NB4 (cell line): Measurements from ENCODE around the gene ARHGAP12.

Experiments used
- DNase-seq: peaks from one replicate; pipeline ENCODE4 v3.0.0; 2010; ENCODE audit warnings: low read depth
- H3K4me3 ChIP-seq: one replicate; pipeline ENCODE4 v1.5.1; 2011; ENCODE audit warnings: mild to moderate bottlenecking, low read depth, low read length, moderate library complexity
- MYC ChIP-seq: IDR thresholded peaks from 2 replicates; pipeline ENCODE4 v1.6.1; 2011; ENCODE audit warnings: low read depth, low read length
- POLR2A ChIP-seq: IDR thresholded peaks from 2 replicates; pipeline ENCODE4 v1.6.1; 2011; ENCODE audit warnings: mild to moderate bottlenecking; ENCODE audit not compliant: insufficient read length; ENCODE audit errors: extremely low read depth
- TF ChIP-seq, protein P1 (sequence below): IDR thresholded peaks from 2 replicates; pipeline ENCODE4 v1.6.1; 2011; ENCODE audit warnings: low read depth, low read length
- TF ChIP-seq, protein P2 (sequence below): IDR thresholded peaks from one replicate; pipeline ENCODE4 v1.5.1; 2012; ENCODE audit warnings: low read depth, low read length

Gene ARHGAP12

DNA sequence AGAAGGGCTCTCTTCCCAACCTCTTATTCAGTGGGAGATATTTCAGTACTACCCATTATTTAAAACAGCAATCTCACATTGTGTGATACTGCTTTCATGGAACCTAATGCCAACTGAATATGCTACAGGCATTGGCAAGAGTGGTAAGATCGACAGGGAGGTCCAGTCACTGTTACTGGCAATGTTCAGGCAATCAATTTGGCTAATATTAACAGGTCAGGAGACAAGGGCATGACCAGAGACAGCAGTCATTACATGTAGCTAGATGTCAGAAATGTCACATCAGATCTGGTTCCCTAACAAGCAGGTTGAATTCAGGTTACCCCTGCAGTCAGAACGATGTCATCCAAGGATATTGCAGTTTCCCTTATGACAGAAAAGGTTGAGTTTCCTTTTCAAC lies 129.4 kb downstream of the ARHGAP12 start:
- TF ChIP-seq POLR2A (no peak), MYC (no peak)
- TF ChIP-seq, protein P1, sequence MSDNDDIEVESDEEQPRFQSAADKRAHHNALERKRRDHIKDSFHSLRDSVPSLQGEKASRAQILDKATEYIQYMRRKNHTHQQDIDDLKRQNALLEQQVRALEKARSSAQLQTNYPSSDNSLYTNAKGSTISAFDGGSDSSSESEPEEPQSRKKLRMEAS, result no peak
- TF ChIP-seq, protein P2, sequence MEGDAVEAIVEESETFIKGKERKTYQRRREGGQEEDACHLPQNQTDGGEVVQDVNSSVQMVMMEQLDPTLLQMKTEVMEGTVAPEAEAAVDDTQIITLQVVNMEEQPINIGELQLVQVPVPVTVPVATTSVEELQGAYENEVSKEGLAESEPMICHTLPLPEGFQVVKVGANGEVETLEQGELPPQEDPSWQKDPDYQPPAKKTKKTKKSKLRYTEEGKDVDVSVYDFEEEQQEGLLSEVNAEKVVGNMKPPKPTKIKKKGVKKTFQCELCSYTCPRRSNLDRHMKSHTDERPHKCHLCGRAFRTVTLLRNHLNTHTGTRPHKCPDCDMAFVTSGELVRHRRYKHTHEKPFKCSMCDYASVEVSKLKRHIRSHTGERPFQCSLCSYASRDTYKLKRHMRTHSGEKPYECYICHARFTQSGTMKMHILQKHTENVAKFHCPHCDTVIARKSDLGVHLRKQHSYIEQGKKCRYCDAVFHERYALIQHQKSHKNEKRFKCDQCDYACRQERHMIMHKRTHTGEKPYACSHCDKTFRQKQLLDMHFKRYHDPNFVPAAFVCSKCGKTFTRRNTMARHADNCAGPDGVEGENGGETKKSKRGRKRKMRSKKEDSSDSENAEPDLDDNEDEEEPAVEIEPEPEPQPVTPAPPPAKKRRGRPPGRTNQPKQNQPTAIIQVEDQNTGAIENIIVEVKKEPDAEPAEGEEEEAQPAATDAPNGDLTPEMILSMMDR, result no peak
- no peak overlapping the region for H3K4me3 ChIP-seq
- DNase-seq, result no peak

DNA sequence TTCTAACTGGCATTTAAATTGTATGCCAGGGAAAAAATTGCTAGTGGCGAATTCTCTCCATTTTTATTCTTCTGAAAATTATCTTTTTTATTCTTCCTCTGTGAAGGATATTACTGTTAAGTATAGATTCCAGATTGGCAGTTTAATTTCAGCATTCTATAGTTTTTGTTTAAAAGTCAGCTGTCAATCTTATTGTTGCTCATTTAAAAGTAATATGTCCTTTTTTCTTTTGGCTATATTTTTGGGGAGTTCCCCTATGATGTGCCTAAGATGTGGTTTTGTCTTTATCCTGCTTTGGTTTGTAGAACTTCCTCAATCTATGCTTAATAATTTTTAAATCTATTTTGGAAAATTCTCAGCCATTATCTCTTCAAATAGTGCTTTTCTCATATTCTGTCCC lies 135.9 kb downstream of the ARHGAP12 start:
- DNase-seq, result no peak
- no peak for TF ChIP-seq MYC
- no peak for TF ChIP-seq POLR2A
- TF ChIP-seq, protein P2, result no peak
- TF ChIP-seq, protein P1, result no peak
- H3K4me3 ChIP-seq, result no peak overlapping the region

DNA sequence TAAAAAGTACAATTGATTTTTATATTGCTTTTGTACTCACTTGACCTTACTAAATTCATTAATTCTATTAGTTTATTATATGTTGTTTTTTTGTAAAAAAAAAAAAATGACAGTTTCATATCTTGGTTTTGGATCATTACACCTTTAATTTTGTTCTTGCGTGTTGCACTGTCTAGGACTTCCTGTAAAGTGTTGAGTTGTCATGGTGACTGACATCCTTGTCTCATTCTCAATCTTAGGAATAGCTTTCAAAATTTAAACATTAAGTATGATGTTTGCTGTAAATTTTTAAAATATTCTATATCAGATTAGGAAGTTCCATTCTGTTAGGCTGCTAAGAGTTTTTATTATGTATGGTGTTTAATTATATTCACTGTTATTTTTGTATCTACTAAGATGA lies 139.1 kb downstream of the ARHGAP12 start:
- TF ChIP-seq, protein P1, result no peak
- TF ChIP-seq MYC (no peak), POLR2A (no peak)
- TF ChIP-seq, protein P2, result no peak
- DNase-seq, result no peak
- no peak overlapping the region for H3K4me3 ChIP-seq

DNA sequence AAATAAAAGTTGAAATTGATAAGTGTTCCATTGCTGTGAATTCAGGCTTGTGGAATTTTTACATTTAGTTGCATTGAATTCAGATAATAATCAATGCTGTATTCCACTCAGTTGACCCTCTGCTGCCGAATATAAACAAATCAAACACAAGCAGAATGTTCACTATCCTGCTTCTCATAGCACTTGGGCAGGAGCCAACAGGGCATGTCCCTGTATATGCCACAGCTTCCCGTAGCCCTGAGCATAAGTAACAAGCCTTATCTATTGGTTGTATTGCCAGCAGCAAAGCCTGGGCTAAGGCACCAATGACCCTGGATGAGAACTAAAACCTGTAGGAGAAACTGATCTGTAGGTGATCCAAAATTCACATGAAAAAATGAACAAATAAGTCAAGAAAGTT lies 145.9 kb downstream of the ARHGAP12 start:
- H3K4me3 ChIP-seq, result no peak overlapping the region
- DNase-seq, result no peak
- no peak for TF ChIP-seq POLR2A
- TF ChIP-seq, protein P2, result no peak

DNA sequence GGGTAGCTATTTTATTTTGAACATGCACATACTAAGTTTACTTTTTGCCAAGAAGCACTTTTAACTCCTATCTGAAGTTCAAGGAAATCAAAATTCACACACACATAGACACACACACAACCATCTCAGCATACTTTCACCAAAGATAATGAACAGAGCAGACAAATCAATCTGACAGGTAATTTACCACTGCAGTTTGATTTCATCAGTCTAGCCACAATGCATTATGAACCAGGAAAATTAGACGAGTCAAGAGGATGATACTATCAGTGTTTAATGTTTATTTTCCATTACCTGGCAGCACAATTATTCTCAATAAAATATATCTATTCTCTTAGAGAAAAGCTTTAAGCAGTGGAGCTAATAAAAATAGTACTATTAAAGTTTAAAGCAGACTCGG lies 147.9 kb downstream of the ARHGAP12 start:
- no peak for DNase-seq
- TF ChIP-seq POLR2A, result no peak
- TF ChIP-seq, protein P2, result no peak
- TF ChIP-seq MYC, result no peak
- TF ChIP-seq, protein P1, result no peak
- H3K4me3 ChIP-seq, result no peak overlapping the region

DNA sequence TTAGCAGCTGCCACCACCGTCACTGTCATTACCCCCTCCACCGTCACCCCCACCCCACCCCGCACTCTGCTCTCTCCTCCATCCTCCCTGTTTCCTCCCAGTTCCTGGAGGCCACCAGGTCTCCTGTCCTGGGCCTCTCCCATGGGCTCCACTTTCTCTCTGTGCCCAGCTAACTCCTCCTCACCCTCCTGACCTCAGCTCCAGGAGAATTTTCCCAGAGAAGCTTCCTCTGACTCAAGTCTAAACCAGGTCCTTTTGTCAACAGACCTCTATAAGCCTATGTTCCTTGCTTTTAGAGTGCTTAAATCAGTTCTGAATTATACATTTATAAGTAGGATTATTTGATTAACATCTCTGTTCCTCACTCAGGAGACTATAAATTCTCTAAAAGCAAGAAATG lies 150.0 kb downstream of the ARHGAP12 start:
- H3K4me3 ChIP-seq, result no peak overlapping the region
- TF ChIP-seq MYC, result no peak
- TF ChIP-seq, protein P1, result no peak
- TF ChIP-seq, protein P2, result no peak
- no peak for TF ChIP-seq POLR2A
- no peak for DNase-seq
